MM.1S (cell line): ENCODE data around the gene FGF5.

ENCODE experiments used
- CTCF ChIP-seq: fragments of 300-600 bp; sonication (generic); IDR thresholded peaks from 2 replicates; pipeline ENCODE4 v1.5.1; 2016; ENCODE audit warnings: antibody characterized with exemption, low read length, mixed read lengths
- EZH2 ChIP-seq: fragments of 300-600 bp; sonication (generic); optimal IDR thresholded peaks from 2 replicates; pipeline ENCODE3; 2017; ENCODE audit warnings: low read depth, mild to moderate bottlenecking, antibody characterized with exemption, low read length, mixed read lengths

GRCh38 chr4:80268936-80269335 lies 2.5 kb downstream of the FGF5 start:
- TF ChIP-seq CTCF (no peak), EZH2 (no peak)
